Gastrocnemius medialis (tissue), 4 donors: ENCODE data around the gene HOXA5.

Source experiments
- POLR2A ChIP-seq, 2 donors: fragments of 450-650 bp; IDR thresholded peaks; one replicate each; pipeline ENCODE4 v1.6.1; 2017; ENCODE audit warnings: antibody characterized with exemption in 2 of 2, mild to moderate bottlenecking in 2 of 2, moderate library complexity in 2 of 2
- TF ChIP-seq, protein P1 (sequence below), 5 experiments: fragments of 450-650 bp in 3 of 5; fragments of 200-600 bp in 2 of 5; sonication (generic) in 2 of 5; IDR thresholded peaks in 4 of 5; conservative IDR thresholded peaks in 1 of 5; 1 replicate in 4 of 5; 2 replicates in 1 of 5; pipeline ENCODE4 v1.5.1; 2016 to 2019; ENCODE audit warnings: antibody characterized with exemption in 5 of 5, mild to moderate bottlenecking in 3 of 5, moderate library complexity in 3 of 5

- TF ChIP-seq POLR2A (IDR thresholded peaks at IDR 0.05) = no peak
- TF ChIP-seq, protein P1, sequence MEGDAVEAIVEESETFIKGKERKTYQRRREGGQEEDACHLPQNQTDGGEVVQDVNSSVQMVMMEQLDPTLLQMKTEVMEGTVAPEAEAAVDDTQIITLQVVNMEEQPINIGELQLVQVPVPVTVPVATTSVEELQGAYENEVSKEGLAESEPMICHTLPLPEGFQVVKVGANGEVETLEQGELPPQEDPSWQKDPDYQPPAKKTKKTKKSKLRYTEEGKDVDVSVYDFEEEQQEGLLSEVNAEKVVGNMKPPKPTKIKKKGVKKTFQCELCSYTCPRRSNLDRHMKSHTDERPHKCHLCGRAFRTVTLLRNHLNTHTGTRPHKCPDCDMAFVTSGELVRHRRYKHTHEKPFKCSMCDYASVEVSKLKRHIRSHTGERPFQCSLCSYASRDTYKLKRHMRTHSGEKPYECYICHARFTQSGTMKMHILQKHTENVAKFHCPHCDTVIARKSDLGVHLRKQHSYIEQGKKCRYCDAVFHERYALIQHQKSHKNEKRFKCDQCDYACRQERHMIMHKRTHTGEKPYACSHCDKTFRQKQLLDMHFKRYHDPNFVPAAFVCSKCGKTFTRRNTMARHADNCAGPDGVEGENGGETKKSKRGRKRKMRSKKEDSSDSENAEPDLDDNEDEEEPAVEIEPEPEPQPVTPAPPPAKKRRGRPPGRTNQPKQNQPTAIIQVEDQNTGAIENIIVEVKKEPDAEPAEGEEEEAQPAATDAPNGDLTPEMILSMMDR (IDR thresholded peaks at IDR 0.05 in 4 of 5, conservative IDR thresholded peaks at IDR 0.05 in 1 of 5) = no peak
These were observed 19.2 kb upstream of the HOXA5 start for GRCh38 chr7:27162561-27163287.
